ENCODE data around the gene MACROD2.

Gene MACROD2

DNA sequence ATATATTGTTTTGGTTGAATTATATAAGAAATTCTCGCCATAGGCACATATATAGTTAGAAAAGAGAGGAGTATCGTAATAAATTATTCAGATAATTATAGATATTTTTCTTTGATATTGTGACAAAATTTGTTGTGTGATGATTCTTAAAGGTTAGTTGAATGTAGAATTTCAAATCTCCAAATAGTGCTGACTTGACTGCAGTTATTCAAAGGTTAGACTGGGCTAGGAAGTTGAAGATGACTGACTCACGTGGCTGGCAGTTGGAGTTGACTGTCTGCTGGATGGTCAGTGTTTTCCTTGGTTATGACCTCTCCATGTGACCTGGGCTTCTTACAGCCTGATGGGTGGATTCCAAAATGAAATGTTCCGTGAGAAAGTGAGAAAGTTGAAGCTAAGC lies 286.8 kb downstream of the MACROD2 start:
- no peaks in the 10 kb centered on the region for H3K9me3 ChIP-seq (ENCODE audit: control insufficient read depth, insufficient read depth, low read length)
- no peak overlapping the region for H3K9ac ChIP-seq (ENCODE audit: low read depth, low read length)
- no peaks in the 10 kb centered on the region for H3K27me3 ChIP-seq (ENCODE audit: control insufficient read depth, insufficient read depth, low read length)
- H3K36me3 ChIP-seq (ENCODE audit: control insufficient read depth, insufficient read depth, low read length), result no peaks in the 10 kb centered on the region
- H3K4me1 ChIP-seq (ENCODE audit: control insufficient read depth, insufficient read depth, low read length), result no peaks in the 10 kb centered on the region
- H3K4me3 ChIP-seq (ENCODE audit: low read depth, low read length), result no peak overlapping the region

- Histone ChIP-seq H3K4me3 (ENCODE audit: low read depth, low read length) (no peak overlapping the region), H3K9ac (ENCODE audit: low read depth, low read length) (no peak overlapping the region), H3K36me3 (ENCODE audit: control insufficient read depth, insufficient read depth, low read length) (no peaks in the 10 kb centered on the region), H3K4me1 (ENCODE audit: control insufficient read depth, insufficient read depth, low read length) (no peaks in the 10 kb centered on the region), H3K27me3 (ENCODE audit: control insufficient read depth, insufficient read depth, low read length) (no peaks in the 10 kb centered on the region), H3K9me3 (ENCODE audit: control insufficient read depth, insufficient read depth, low read length) (no peaks in the 10 kb centered on the region)
These were observed 289.1 kb downstream of the MACROD2 start for GRCh38 chr20:14284443-14284842.

- no peak overlapping the region for H3K9ac ChIP-seq (ENCODE audit: low read depth, low read length)
- H3K9me3 ChIP-seq (ENCODE audit: control insufficient read depth, insufficient read depth, low read length), result no peaks in the 10 kb centered on the region
- no peaks in the 10 kb centered on the region for H3K4me1 ChIP-seq (ENCODE audit: control insufficient read depth, insufficient read depth, low read length)
- H3K27me3 ChIP-seq (ENCODE audit: control insufficient read depth, insufficient read depth, low read length), result no peaks in the 10 kb centered on the region
- no peaks in the 10 kb centered on the region for H3K36me3 ChIP-seq (ENCODE audit: control insufficient read depth, insufficient read depth, low read length)
- H3K4me3 ChIP-seq (ENCODE audit: low read depth, low read length), result no peak overlapping the region
These were observed 293.3 kb downstream of the MACROD2 start for GRCh38 chr20:14288341-14289330.

DNA sequence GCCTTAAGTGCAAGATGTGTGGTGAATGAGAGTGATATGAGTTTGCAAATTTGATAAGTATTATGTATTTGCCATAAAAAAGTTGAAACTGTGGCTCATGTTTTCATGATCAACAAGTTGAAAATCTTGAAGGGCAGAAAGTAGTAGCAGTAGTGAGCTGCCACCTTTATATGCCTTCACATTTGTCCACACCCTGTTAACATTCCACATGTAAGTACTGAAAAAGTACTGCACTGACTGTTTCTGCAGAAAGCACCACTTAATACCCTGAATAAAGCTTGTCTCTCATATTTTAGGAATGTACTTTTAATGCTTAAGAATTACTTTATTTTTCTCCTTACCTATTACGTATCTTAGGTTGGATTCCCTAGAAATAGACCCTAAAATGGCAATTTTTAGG lies 296.2 kb downstream of the MACROD2 start:
- Histone ChIP-seq H3K9ac (ENCODE audit: low read depth, low read length) (no peak overlapping the region), H3K9me3 (ENCODE audit: control insufficient read depth, insufficient read depth, low read length) (no peaks in the 10 kb centered on the region), H3K27me3 (ENCODE audit: control insufficient read depth, insufficient read depth, low read length) (no peaks in the 10 kb centered on the region), H3K4me1 (ENCODE audit: control insufficient read depth, insufficient read depth, low read length) (no peaks in the 10 kb centered on the region), H3K4me3 (ENCODE audit: low read depth, low read length) (no peak overlapping the region), H3K36me3 (ENCODE audit: control insufficient read depth, insufficient read depth, low read length) (no peaks in the 10 kb centered on the region)

DNA sequence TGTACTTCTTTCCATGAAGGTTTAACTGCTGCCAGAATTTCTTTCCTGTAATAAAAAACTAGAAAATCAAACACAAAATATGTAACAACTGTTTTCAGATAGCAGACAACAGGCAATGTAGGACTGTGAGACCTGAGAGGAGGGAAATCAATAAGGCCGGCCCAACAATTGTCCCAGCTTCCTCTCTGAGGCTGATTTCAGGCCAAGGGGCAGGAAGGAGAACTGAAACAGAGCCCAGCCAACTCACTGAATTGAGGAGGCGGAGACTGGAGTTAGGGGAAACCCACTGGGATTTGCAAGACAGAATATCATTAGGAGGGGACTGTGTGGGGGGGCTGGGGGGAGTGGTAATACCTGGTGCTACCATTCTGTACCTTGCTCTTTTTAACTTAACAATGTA lies 299.9 kb downstream of the MACROD2 start:
- Histone ChIP-seq H3K9ac (ENCODE audit: low read depth, low read length) (no peak overlapping the region), H3K4me1 (ENCODE audit: control insufficient read depth, insufficient read depth, low read length) (no peaks in the 10 kb centered on the region), H3K36me3 (ENCODE audit: control insufficient read depth, insufficient read depth, low read length) (no peaks in the 10 kb centered on the region), H3K4me3 (ENCODE audit: low read depth, low read length) (no peak overlapping the region), H3K27me3 (ENCODE audit: control insufficient read depth, insufficient read depth, low read length) (no peaks in the 10 kb centered on the region), H3K9me3 (ENCODE audit: control insufficient read depth, insufficient read depth, low read length) (no peaks in the 10 kb centered on the region)

DNA sequence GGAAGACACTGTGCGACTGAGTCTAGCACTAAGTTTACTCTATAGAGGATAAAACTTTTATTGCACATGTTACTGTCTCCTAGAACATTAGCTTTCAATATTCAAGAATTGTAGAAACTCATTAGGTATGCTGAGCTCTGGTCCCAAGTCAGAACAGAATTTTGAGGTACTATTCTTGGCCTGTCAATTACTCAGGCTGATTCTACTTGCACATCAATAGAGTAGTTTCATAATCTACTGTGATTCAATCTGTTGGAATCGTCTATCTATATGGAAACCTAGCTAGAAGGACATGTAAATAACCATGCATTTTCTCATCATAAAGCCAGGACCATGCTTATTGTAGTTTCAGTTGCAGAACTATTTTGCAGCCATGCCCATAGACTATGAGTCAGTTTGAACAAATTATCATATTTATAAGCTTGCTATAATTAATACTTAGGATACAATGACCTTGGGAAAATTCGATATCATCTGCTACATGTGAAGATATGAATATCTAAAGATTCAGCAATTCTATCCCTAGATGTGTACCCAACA lies 300.5 kb downstream of the MACROD2 start:
- Histone ChIP-seq H3K36me3 (ENCODE audit: control insufficient read depth, insufficient read depth, low read length) (no peaks in the 10 kb centered on the region), H3K4me1 (ENCODE audit: control insufficient read depth, insufficient read depth, low read length) (no peaks in the 10 kb centered on the region), H3K4me3 (ENCODE audit: low read depth, low read length) (no peak overlapping the region), H3K9ac (ENCODE audit: low read depth, low read length) (no peak overlapping the region), H3K9me3 (ENCODE audit: control insufficient read depth, insufficient read depth, low read length) (no peaks in the 10 kb centered on the region), H3K27me3 (ENCODE audit: control insufficient read depth, insufficient read depth, low read length) (no peaks in the 10 kb centered on the region)

DNA sequence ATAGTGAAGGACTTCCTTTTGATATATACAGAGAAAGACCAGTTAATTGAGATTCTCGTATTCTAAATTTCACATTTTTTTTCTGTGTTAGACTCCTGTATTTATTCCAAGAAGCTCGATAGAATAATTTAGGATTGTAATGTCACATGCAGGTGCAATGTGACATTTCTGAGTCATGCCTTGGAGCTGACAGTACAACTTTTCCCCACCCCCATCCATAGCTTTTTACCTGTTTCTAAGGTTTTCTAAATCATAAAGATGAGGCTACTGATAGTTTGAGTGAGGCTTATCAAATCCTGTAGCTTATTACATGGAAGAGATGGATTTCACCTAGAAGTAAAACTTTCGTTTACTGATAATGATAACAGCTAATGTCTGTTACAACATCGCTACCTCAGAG lies 304.5 kb downstream of the MACROD2 start:
- Histone ChIP-seq H3K9ac (ENCODE audit: low read depth, low read length) (no peak overlapping the region), H3K4me1 (ENCODE audit: control insufficient read depth, insufficient read depth, low read length) (no peaks in the 10 kb centered on the region), H3K4me3 (ENCODE audit: low read depth, low read length) (no peak overlapping the region), H3K27me3 (ENCODE audit: control insufficient read depth, insufficient read depth, low read length) (no peaks in the 10 kb centered on the region), H3K36me3 (ENCODE audit: control insufficient read depth, insufficient read depth, low read length) (no peaks in the 10 kb centered on the region), H3K9me3 (ENCODE audit: control insufficient read depth, insufficient read depth, low read length) (no peaks in the 10 kb centered on the region)

DNA sequence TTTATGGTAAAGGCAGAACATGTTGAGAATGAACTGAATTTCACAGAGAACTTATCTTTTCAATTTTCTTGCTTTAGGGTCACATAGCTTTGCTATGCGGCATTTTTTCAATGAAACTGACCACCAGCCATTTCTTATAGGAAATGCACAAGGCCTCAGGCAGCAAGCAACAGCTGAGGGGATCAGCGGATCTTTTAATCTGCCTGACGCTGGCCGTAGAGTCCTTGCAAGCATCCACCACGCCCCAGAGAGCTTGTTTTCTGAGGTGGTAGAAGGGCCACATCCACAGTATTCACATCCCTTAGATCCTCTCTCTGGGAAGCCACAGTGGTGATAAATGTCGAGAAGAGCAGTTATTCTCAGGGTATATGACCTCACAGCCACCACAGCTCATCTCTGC lies 307.8 kb downstream of the MACROD2 start:
- no peaks in the 10 kb centered on the region for H3K36me3 ChIP-seq (ENCODE audit: control insufficient read depth, insufficient read depth, low read length)
- H3K27me3 ChIP-seq (ENCODE audit: control insufficient read depth, insufficient read depth, low read length), result no peaks in the 10 kb centered on the region
- H3K4me3 ChIP-seq (ENCODE audit: low read depth, low read length), result no peak overlapping the region
- no peak overlapping the region for H3K9ac ChIP-seq (ENCODE audit: low read depth, low read length)
- H3K9me3 ChIP-seq (ENCODE audit: control insufficient read depth, insufficient read depth, low read length), result no peaks in the 10 kb centered on the region
- no peaks in the 10 kb centered on the region for H3K4me1 ChIP-seq (ENCODE audit: control insufficient read depth, insufficient read depth, low read length)

GRCh38 chr20:14303651-14304050 lies 308.3 kb downstream of the MACROD2 start:
- H3K9ac ChIP-seq (ENCODE audit: low read depth, low read length), result no peak overlapping the region
- H3K36me3 ChIP-seq (ENCODE audit: control insufficient read depth, insufficient read depth, low read length), result no peaks in the 10 kb centered on the region

DNA sequence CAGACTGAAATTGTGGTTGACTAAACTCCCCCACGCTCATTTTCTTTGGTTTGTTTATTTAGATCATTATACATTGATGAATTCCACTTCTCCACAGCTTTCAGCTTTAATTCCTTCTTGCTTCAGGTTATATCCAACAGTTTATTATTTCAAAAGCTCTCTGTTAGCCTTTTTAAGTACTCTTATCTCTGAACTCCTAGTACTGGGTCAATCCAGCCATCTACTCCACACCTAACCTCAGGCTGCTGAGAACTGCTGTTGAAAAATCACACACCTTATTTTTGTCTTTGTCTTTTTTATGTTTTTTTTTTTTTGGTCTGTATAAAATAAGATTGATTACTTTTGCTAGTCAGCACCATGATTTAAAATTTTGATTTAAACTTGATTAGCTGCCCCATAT lies 309.2 kb downstream of the MACROD2 start:
- Histone ChIP-seq H3K27me3 (ENCODE audit: control insufficient read depth, insufficient read depth, low read length) (no peaks in the 10 kb centered on the region), H3K36me3 (ENCODE audit: control insufficient read depth, insufficient read depth, low read length) (no peaks in the 10 kb centered on the region), H3K4me1 (ENCODE audit: control insufficient read depth, insufficient read depth, low read length) (no peaks in the 10 kb centered on the region), H3K9ac (ENCODE audit: low read depth, low read length) (no peak overlapping the region), H3K4me3 (ENCODE audit: low read depth, low read length) (no peak overlapping the region), H3K9me3 (ENCODE audit: control insufficient read depth, insufficient read depth, low read length) (no peaks in the 10 kb centered on the region)

More at GRCh38 chr20:14303651-14304050, 308.3 kb downstream of the MACROD2 start:
- no peaks in the 10 kb centered on the region for H3K27me3 ChIP-seq (ENCODE audit: control insufficient read depth, insufficient read depth, low read length)
- H3K9me3 ChIP-seq (ENCODE audit: control insufficient read depth, insufficient read depth, low read length), result no peaks in the 10 kb centered on the region
- no peaks in the 10 kb centered on the region for H3K4me1 ChIP-seq (ENCODE audit: control insufficient read depth, insufficient read depth, low read length)
- H3K4me3 ChIP-seq (ENCODE audit: low read depth, low read length), result no peak overlapping the region

DNA sequence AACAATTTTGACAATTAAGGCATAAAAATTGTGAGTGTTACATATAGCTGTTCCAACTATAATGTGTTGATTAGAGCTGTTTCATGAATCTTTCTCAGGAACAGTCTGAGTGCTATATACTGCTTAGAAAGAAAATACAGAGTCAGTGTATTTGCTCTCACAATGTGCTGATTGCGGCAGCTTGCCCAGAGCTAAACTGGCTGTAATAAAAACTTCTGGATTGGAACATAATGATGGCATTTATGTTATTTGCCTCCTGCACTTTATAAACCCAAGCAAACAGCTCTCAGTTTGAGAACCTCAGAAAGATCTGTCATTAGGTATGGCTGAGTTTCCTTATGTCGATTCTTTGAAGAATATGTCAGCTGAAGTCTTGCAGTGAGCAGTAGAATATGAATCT lies 312.6 kb downstream of the MACROD2 start:
- no peak overlapping the region for H3K4me3 ChIP-seq (ENCODE audit: low read depth, low read length)

GRCh38 chr20:14310977-14311627 lies 315.8 kb downstream of the MACROD2 start:
- H3K4me3 ChIP-seq (ENCODE audit: low read depth, low read length), result no peak overlapping the region
- no peaks in the 10 kb centered on the region for H3K9me3 ChIP-seq (ENCODE audit: control insufficient read depth, insufficient read depth, low read length)
- H3K9ac ChIP-seq (ENCODE audit: low read depth, low read length), result no peak overlapping the region
- no peaks in the 10 kb centered on the region for H3K36me3 ChIP-seq (ENCODE audit: control insufficient read depth, insufficient read depth, low read length)
- H3K27me3 ChIP-seq (ENCODE audit: control insufficient read depth, insufficient read depth, low read length), result no peaks in the 10 kb centered on the region
- H3K4me1 ChIP-seq (ENCODE audit: control insufficient read depth, insufficient read depth, low read length), result no peaks in the 10 kb centered on the region

More for the DNA sequence above, 312.6 kb downstream of the MACROD2 start:
- Histone ChIP-seq H3K4me1 (ENCODE audit: control insufficient read depth, insufficient read depth, low read length) (no peaks in the 10 kb centered on the region), H3K9ac (ENCODE audit: low read depth, low read length) (no peak overlapping the region), H3K27me3 (ENCODE audit: control insufficient read depth, insufficient read depth, low read length) (no peaks in the 10 kb centered on the region), H3K36me3 (ENCODE audit: control insufficient read depth, insufficient read depth, low read length) (no peaks in the 10 kb centered on the region), H3K9me3 (ENCODE audit: control insufficient read depth, insufficient read depth, low read length) (no peaks in the 10 kb centered on the region)

Measured in iPS-15b (cell line).